Measurements from ENCODE around the gene ORAI3. TPM values are rescaled to one million over a fixed set of nuclear protein-coding genes. Genes with fewer than 3 reads are reported as not detected.
A peak's percentile ranks its signal among the peaks of the same experiment; 100 is the strongest.

ORAI3 gene
- total RNA-seq, 1 donor from 2014 or later: 39.0 TPM

DNA sequence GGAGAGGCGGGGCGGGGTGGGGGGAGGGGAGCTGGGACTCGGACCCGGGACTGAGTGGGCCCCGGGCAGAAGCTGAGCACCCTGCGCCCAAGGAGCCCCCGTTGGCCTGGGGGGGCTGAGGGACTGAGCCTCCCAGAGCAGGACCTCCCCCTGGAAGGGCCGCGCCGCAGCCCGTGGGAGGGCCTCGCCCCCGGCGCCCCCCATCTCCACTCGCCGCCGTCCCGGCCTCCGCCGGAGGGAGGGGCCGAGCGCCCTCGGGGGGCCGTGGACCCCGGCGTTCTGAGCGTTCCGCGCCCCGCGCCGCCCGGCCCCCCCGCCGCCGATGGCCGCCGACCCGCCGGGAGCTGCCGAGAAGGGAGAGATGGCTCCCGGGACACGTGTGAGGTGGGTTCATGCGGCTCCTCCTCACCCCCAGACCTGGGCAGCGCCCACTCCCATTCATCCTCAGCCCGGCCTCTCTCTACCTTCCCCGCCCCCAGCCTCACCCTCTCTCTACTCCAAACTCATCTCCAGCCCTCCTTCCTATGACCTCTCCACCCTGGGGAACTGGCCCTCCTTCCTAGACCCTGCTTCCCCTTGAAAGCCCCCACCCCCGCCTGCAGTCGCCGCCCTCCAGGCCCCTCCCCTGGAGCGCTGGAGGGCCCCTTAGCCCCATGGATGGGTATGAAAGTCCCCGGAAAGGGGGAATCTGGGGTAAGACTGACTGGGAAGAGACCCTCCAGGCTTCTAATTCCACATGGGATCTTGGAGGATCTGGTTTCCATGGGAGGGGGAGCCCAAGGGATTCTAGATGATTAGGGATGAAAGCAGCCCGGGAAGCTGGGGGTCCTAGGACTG lies 24.6 kb upstream of the ORAI3 start:
- peak in 1 of 2 donors; percentile 72 for DNase-seq (ENCODE audit: low spot score in 2 of 2)
- Histone ChIP-seq H3K9me3 (no peaks in the 10 kb centered on the region), H3K27ac (peak overlapping the region; percentile 95 to 97), H3K27me3 (no peaks in the 10 kb centered on the region), H3K4me3 (peak overlapping the region; percentile 71 to 82), H3K36me3 (peaks cover 0 to 2% of the 10 kb centered on the region in 2 donors), H3K4me1 (peaks cover 3 to 4% of the 10 kb centered on the region in 2 donors)
- TF ChIP-seq, protein P1, sequence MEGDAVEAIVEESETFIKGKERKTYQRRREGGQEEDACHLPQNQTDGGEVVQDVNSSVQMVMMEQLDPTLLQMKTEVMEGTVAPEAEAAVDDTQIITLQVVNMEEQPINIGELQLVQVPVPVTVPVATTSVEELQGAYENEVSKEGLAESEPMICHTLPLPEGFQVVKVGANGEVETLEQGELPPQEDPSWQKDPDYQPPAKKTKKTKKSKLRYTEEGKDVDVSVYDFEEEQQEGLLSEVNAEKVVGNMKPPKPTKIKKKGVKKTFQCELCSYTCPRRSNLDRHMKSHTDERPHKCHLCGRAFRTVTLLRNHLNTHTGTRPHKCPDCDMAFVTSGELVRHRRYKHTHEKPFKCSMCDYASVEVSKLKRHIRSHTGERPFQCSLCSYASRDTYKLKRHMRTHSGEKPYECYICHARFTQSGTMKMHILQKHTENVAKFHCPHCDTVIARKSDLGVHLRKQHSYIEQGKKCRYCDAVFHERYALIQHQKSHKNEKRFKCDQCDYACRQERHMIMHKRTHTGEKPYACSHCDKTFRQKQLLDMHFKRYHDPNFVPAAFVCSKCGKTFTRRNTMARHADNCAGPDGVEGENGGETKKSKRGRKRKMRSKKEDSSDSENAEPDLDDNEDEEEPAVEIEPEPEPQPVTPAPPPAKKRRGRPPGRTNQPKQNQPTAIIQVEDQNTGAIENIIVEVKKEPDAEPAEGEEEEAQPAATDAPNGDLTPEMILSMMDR (IDR thresholded peaks at IDR 0.05): no peak
- intact Hi-C loops (cut with DNase I): loop anchor here (2.0 kb wide), 1 partner anchor 17 kb away; no protein-coding TSS in a partner anchor

- peaks cover 3 to 4% of the 10 kb centered on the region in 2 donors for H3K4me1 ChIP-seq
- intact Hi-C loops (cut with DNase I): loop anchor here (2.0 kb wide), 1 partner anchor 16 kb away; no protein-coding TSS in a partner anchor
These were observed 23.8 kb upstream of the ORAI3 start for GRCh38 chr16:30924913-30925631.

DNA sequence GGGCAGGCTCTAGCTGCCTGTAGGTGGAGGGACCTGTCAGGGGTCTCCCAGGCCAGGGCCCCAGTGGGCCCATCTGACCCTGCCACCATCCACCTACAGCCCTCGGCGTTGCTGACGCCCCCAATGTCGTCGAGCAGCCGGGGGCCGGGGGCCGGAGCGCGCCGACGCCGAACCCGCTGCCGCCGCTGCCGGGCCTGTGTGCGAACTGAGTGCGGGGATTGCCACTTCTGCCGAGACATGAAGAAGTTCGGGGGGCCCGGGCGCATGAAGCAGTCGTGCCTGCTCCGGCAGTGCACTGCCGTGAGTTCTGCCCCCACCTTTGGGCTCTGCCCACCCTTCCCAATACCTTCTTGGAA lies 23.3 kb upstream of the ORAI3 start:
- Histone ChIP-seq H3K27me3 (no peaks in the 10 kb centered on the region), H3K4me1 (peaks cover 3 to 4% of the 10 kb centered on the region in 2 donors), H3K4me3 (no peak overlapping the region), H3K36me3 (peaks cover 9 to 10% of the 10 kb centered on the region in 2 donors), H3K27ac (no peak overlapping the region), H3K9me3 (no peaks in the 10 kb centered on the region)
- DNase-seq (ENCODE audit: low spot score in 2 of 2): no peak
- TF ChIP-seq, protein P1 (IDR thresholded peaks at IDR 0.05): no peak
- intact Hi-C loops (cut with DNase I): loop anchor here (2.0 kb wide), 1 partner anchor 15 kb away; no protein-coding TSS in a partner anchor

More at GRCh38 chr16:30924913-30925631, 23.8 kb upstream of the ORAI3 start:
- TF ChIP-seq, protein P1 (IDR thresholded peaks at IDR 0.05): no peak
- DNase-seq (ENCODE audit: low spot score in 2 of 2): no peak
- Histone ChIP-seq H3K27me3 (no peaks in the 10 kb centered on the region), H3K36me3 (peaks cover 4 to 5% of the 10 kb centered on the region in 2 donors), H3K27ac (peak overlapping the region; percentile 95 to 97), H3K4me3 (peak overlapping the region; percentile 71 to 82), H3K9me3 (no peaks in the 10 kb centered on the region)

GRCh38 chr16:30925995-30926811 lies 22.7 kb upstream of the ORAI3 start:
- TF ChIP-seq, protein P1 (IDR thresholded peaks at IDR 0.05): no peak

More at GRCh38 chr16:30925995-30926811, 22.7 kb upstream of the ORAI3 start:
- no peaks in the 10 kb centered on the region for H3K27me3 ChIP-seq
- intact Hi-C loops (cut with DNase I): loop anchor here (2.0 kb wide), 1 partner anchor 15 kb away; no protein-coding TSS in a partner anchor
- H3K4me1 ChIP-seq: peaks cover 3 to 4% of the 10 kb centered on the region in 2 donors
- no peak overlapping the region for H3K4me3 ChIP-seq
- H3K36me3 ChIP-seq: peaks cover 10 to 14% of the 10 kb centered on the region in 2 donors
- DNase-seq (ENCODE audit: low spot score in 2 of 2): no peak
- no peaks in the 10 kb centered on the region for H3K9me3 ChIP-seq
- no peak overlapping the region for H3K27ac ChIP-seq

Data from ascending aorta (tissue), 2 donors.